Lower leg skin (tissue), 4 donors: ENCODE results near the gene IGSF3. TPM values are rescaled to one million over a fixed set of nuclear protein-coding genes. Genes with fewer than 3 reads are reported as not detected.

Experiments used
- DNase-seq, 2 donors: peaks; one replicate each; pipeline ENCODE4 v3.0.0-alpha.2; 2019; ENCODE audit warnings: low spot score in 2 of 2
- H3K4me3 ChIP-seq: fragments of 200-600 bp; sonication (generic); 2 replicates; pipeline ENCODE4 v1.5.1; 2017; ENCODE audit warnings: mild to moderate bottlenecking, low read depth; ENCODE audit not compliant: poor library complexity, severe bottlenecking
- CTCF ChIP-seq, 3 donors: fragments of 450-650 bp; IDR thresholded peaks; one replicate each; pipeline ENCODE4 v1.5.1; 2016; ENCODE audit warnings: antibody characterized with exemption in 3 of 3, mild to moderate bottlenecking in 3 of 3, moderate library complexity in 2 of 3
- POLR2A ChIP-seq, 2 donors: fragments of 450-650 bp; IDR thresholded peaks; one replicate each; pipeline ENCODE4 v1.6.1; 2016 to 2017; ENCODE audit warnings: antibody characterized with exemption in 2 of 2, mild to moderate bottlenecking in 1 of 2, moderate library complexity in 1 of 2
- WGBS, 2 donors: methylation state at CpG; one replicate each; pipeline ENCODE4 v1.1.5; 2018; 5-methylcytosine and 5-hydroxymethylcytosine counted together
- intact Hi-C: fragments of 100-400 bp; cut with DNase I; formaldehyde crosslinking; loops from one replicate; pipeline ENCODE4 v1.15.0; 2023; ENCODE audit warnings: low total_unique reads
- microRNA counts, 2 donors: library from miRNA; unstranded; fragments of <30 nt; microRNA quantifications; one replicate each; lab custom pipeline; 2016
- microRNA-seq, 2 donors: library from miRNA; unstranded; fragments of <30 nt; microRNA quantifications; one replicate each; pipeline ENCODE4, GENCODE V29; 2016; ENCODE audit warnings: borderline replicate concordance in 2 of 2, borderline number of aligned reads in 1 of 2
- total RNA-seq, 4 donors: library from RNA; depleted of rRNA; stranded (reverse); fragments of >200 nt; gene quantifications; one replicate each; pipeline ENCODE4 v1.1.0, GENCODE V29; 2016

Gene IGSF3
- total RNA-seq, 4 donors from 2014 or later = 51.1 to 61.0 (median 57.1) TPM

- intact Hi-C loops = no loop called here
- DNase-seq = no peak
- no peak for TF ChIP-seq CTCF (IDR thresholded peaks at IDR 0.05)
- H3K4me3 ChIP-seq = no peak overlapping the region
- 95 to 96% methylated on average over 11 to 13 of the region's 13 CpGs for WGBS, 2 donors
Observed at GRCh38 chr1:116531917-116532316, 135.6 kb downstream of the IGSF3 start.

DNA sequence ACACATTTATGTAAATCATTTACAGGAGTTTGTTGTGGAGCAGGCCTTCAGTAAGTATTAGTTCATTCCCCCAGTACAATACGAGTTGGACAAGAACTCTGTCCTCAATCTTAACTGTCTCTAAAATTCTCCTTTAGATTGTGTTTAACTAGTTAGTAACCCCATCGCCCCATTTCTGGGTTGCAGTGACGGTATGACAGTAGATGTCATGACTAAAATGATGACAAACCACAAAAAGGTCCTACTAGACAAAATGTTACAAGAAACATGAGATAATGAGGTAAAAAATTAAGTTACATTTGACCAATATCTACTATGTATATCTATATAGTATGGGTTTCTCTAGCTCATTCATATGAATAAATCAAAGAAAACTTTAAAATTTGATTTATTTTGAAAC, 137.9 kb downstream of the IGSF3 start:
- intact Hi-C loops = no loop called here
- no peak overlapping the region for H3K4me3 ChIP-seq
- WGBS, 2 donors = 87 to 94% methylated on average over 3 of the region's 3 CpGs
- DNase-seq = no peak
- TF ChIP-seq POLR2A (IDR thresholded peaks at IDR 0.05) (no peak), CTCF (IDR thresholded peaks at IDR 0.05) (no peak)

- intact Hi-C loops = no loop called here
- H3K4me3 ChIP-seq = no peak overlapping the region
- TF ChIP-seq POLR2A (IDR thresholded peaks at IDR 0.05) (no peak), CTCF (IDR thresholded peaks at IDR 0.05) (no peak)
- no peak for DNase-seq
- WGBS, 2 donors = 81 to 87% methylated on average over 3 of the region's 3 CpGs
Observed at GRCh38 chr1:116529199-116529631, 138.3 kb downstream of the IGSF3 start.

DNA sequence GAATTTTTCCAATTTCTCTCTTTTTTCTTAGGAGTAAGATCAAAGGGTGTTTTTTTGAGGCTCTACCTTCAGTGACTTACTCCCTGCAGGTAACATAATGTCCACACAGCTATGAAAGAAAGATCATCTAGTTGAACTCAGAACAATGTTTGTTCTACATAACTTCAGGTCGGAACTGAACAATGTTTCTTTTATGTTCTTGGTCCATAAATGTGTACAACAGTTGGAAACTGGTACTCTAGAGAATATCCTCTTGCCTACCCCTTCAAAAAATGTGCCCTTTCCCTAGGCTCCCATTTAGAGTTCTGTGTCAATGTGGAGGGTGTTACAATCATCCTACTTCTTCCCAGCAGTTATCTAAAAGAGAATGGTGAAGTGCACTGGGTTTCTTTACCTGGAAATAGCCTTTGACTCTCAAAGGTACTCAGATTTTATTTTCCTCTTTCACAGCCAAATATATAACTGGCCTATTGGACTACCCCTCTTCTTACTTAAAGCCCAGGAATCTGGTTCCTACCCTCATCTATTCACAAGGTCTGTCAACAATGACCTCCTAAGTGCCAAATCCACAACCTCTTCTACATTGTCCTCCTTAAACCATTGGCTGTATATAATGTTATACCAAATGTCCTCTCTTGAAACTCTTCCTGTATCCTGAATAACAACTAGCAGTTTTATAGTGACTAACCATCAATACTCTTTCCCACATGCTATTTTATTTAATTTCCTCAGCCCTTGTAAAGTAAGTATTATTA, 139.0 kb downstream of the IGSF3 start:
- intact Hi-C loops = no loop called here
- H3K4me3 ChIP-seq = no peak overlapping the region
- no peak for DNase-seq
- TF ChIP-seq POLR2A (IDR thresholded peaks at IDR 0.05) (no peak), CTCF (IDR thresholded peaks at IDR 0.05) (no peak)
- 97 to 98% methylated on average over 1 of the region's 1 CpG for WGBS, 2 donors

GRCh38 chr1:116525440-116525839, 142.1 kb downstream of the IGSF3 start:
- H3K4me3 ChIP-seq = no peak overlapping the region
- intact Hi-C loops = no loop called here
- DNase-seq = no peak
- TF ChIP-seq CTCF (IDR thresholded peaks at IDR 0.05) (no peak), POLR2A (IDR thresholded peaks at IDR 0.05) (no peak)
- WGBS, 2 donors = 98 to 99% methylated on average over 2 of the region's 2 CpGs

MicroRNAs encoded within 50 kb of the gene (microRNA counts, 767-probe panel; counts per million panel counts)
- microRNA hsa-miR-320b (lab: Ali Mortazavi, UCI) = 0 to 358 counts per million in 2 donors
- 0 to 358 counts per million in 2 donors for microRNA hsa-miR-548ac (lab: Ali Mortazavi, UCI)

Small RNA genes within 50 kb of the gene (microRNA-seq; reads per million reads assigned to microRNA genes)
- gene MIR320B1 = 0 to 0.57 reads per million in 2 donors
- gene MIR548AC = 0 reads per million in 2 donors

Other genes starting within 250 kb of the IGSF3 start
- 10 to 100 TPM; 25.3 to 40.9 (median 28.9) TPM for gene CD58, start 96.7 kb downstream of the IGSF3 start, total RNA-seq
- gene CD2, start 86.7 kb upstream of the IGSF3 start, total RNA-seq = 1 to 10 TPM in 2 of 4 donors, under 1 TPM in 1, not detected in 1; 0.78 to 1.1 (median 1.1) TPM
- 10 to 100 TPM; 58.0 to 92.4 (median 84.5) TPM for gene PTGFRN, start 242.2 kb upstream of the IGSF3 start, total RNA-seq